PC-9 (cell line): ENCODE data around the gene NAT14.

ENCODE experiments used
- CTCF ChIP-seq: fragments of 200-600 bp; sonication (generic); conservative IDR thresholded peaks from 2 replicates; pipeline ENCODE4 v1.6.1; 2017; ENCODE audit warnings: mixed run types, antibody characterized with exemption, mild to moderate bottlenecking, moderate library complexity
- EZH2 ChIP-seq: fragments of 200-600 bp; sonication (generic); IDR thresholded peaks from 2 replicates; pipeline ENCODE4 v1.8.0; 2017; ENCODE audit warnings: antibody characterized with exemption, low read depth

DNA sequence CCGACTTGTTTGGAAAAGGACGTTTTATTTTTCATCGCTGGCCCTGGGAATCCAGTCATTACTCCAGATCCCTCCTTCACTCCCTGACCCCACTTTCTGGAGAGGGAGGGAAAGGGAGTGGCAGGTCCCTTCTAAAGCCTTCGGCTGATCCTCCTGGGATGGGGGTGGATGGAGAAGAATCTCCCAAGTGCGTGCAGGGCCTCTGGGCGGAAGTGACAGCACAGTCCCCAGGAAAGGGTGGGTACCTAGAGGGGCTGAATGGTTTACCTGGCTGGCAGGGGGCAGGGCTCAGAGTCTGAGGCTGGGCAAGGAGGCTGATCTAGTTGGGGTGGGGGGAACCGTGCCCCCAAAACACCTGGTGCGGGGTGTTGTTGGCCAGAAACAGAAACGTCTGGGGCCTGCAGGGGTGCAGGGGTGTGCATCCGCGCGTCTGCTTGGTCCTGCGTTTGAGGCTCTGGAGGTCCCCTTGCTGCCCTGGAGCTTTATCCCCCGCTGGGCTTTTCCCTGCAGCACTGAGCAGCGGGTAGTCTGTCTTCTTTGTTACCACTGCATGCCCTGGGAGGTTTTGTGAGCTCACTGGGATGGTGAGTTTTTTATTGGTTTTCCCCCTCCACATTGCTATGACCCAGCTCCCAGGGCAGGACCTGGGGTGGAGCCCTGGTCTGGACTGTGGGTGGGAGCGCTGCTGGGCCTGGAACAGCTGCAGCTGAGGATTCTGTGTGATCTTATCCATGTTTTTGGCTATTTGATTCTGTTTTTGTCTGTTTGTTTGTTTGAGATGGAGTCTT is 11.6 kb upstream of the NAT14 start:
- no peak for TF ChIP-seq CTCF
- TF ChIP-seq EZH2, result no peak
